Chondrocyte (in vitro differentiated cells): ENCODE results near the gene CEBPG. TPM values are rescaled to one million over a fixed set of nuclear protein-coding genes. Genes with fewer than 3 reads are reported as not detected.

Experiments
- DNase-seq: peaks from one replicate; pipeline ENCODE4 v3.0.0; 2021; ENCODE audit warnings: mixed read lengths, low spot score
- H3K27ac Mint-ChIP-seq: one replicate; pipeline ENCODE4 v1.8.0; 2021; ENCODE audit warnings: mild to moderate bottlenecking, moderate library complexity, mixed read lengths; ENCODE audit not compliant: unreplicated experiment
- H3K27me3 Mint-ChIP-seq: 2 replicates; pipeline ENCODE4 v1.8.0; 2021; ENCODE audit warnings: low read depth, mixed read lengths
- H3K36me3 Mint-ChIP-seq: 2 replicates; pipeline ENCODE4 v1.8.0; 2021; ENCODE audit warnings: low read depth, mixed read lengths
- H3K4me1 Mint-ChIP-seq: 2 replicates; pipeline ENCODE4 v1.8.0; 2021; ENCODE audit warnings: low read depth, mild to moderate bottlenecking, mixed read lengths
- H3K4me3 Mint-ChIP-seq: one replicate; pipeline ENCODE4 v1.8.0; 2021; ENCODE audit warnings: mild to moderate bottlenecking, moderate library complexity, mixed read lengths; ENCODE audit not compliant: unreplicated experiment
- H3K9me3 Mint-ChIP-seq: 2 replicates; pipeline ENCODE4 v1.8.0; 2021; ENCODE audit warnings: low read depth, mixed read lengths
- total RNA-seq: library from RNA; stranded (reverse); gene quantifications from 3 replicates; pipeline ENCODE4 v1.2.1, GENCODE V29; 2021
- TF ChIP-seq, protein P1 (sequence below): fragments of 200-600 bp; sonication (generic); IDR thresholded peaks from 2 replicates; pipeline ENCODE4 v1.5.0; 2021; ENCODE audit warnings: antibody characterized with exemption, mild to moderate bottlenecking, moderate library complexity

The CEBPG gene
- total RNA-seq, 1 donor from 2014 or later, result 54.4 TPM

DNA sequence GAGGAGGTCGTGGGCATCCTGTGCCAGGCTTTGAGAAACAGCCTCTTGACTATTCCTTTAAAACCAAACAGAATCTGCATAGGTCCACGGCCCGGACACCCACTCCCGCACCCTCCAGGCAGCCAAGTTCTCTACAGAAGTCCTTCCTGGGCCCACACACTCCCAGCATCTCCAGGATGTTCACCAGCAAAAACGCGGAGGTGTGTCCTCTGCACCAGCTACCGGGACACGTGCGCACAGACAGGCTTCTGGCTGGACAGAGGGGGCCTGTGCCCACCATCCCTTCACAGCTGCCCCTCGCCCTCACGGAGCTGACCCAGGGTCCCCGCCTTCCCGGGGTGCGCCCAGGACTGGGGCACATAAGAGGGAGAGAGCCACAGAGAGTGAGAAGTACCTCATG is 44.2 kb downstream of the CEBPG start:
- TF ChIP-seq, protein P1, sequence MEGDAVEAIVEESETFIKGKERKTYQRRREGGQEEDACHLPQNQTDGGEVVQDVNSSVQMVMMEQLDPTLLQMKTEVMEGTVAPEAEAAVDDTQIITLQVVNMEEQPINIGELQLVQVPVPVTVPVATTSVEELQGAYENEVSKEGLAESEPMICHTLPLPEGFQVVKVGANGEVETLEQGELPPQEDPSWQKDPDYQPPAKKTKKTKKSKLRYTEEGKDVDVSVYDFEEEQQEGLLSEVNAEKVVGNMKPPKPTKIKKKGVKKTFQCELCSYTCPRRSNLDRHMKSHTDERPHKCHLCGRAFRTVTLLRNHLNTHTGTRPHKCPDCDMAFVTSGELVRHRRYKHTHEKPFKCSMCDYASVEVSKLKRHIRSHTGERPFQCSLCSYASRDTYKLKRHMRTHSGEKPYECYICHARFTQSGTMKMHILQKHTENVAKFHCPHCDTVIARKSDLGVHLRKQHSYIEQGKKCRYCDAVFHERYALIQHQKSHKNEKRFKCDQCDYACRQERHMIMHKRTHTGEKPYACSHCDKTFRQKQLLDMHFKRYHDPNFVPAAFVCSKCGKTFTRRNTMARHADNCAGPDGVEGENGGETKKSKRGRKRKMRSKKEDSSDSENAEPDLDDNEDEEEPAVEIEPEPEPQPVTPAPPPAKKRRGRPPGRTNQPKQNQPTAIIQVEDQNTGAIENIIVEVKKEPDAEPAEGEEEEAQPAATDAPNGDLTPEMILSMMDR, result no peak
- Mint-ChIP-seq H3K9me3 (no peaks in the 10 kb centered on the region), H3K4me3 (no peak overlapping the region), H3K36me3 (no peaks in the 10 kb centered on the region), H3K4me1 (peaks cover 4% of the 10 kb centered on the region), H3K27ac (no peak overlapping the region), H3K27me3 (no peaks in the 10 kb centered on the region)
- no peak for DNase-seq

DNA sequence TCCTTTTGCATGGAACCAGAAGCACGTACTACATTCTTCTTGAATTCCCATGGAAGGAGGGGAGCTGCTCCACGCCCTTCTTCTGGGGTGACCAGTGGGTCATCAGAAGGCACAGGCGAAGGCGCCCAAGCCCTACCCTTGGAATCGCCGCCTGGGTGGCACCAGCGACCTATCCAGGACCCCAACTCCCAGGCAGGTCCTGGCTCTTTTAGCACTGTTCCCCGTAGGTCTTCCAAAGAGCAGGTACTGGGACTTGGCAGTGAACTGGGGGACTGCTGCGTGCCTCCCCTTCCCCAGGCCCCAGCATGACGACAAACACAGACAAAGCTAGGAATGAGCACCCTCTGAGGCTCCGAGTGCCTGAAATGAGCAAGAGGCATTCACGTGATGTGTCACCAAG is 45.0 kb downstream of the CEBPG start:
- peak; percentile 73 for DNase-seq
- H3K9me3 Mint-ChIP-seq, result no peaks in the 10 kb centered on the region

DNA sequence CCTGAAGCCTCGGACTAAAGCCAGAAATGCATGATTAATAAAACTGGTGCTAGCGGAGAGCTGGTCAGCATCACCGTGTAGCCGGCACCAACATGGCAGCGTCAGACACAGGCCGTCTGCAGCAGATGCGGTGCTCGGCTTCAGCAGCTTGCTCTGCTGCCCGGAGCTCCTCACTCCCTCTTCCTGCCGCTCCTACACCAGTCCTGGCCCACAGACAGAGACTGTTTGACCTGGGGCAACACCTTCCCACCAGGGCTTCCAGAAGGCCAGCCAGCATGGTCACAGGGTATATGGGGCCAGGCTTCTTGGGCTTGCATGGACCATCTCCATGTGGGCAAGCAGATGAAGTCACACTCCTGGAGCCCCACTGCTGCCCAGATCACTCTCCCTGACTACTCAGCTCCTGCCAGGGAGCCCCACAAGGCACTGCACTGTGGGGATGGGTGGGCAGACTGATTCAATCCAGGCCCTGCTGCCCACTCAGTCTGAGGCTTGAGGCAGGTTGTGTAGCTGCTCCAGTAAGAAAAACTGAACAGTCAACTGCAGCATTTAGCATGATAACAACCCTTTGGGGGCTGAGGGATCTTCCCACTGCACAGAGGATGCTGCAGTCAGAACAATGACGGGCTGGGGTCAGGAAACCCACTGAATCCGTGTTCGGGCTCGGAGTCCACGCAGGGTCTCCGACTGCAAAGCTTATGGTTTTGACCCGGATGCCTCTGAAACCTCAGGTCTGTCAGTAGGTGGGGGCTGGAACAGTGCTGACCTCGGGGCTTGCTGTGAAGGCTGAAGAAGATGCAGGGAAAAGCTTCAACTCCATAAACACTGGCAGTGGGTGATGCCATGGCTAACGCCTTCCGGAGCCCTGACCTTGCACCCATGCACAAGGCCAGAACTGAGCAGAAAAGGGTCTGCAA is 45.6 kb downstream of the CEBPG start:
- H3K9me3 Mint-ChIP-seq, result no peaks in the 10 kb centered on the region
- H3K36me3 Mint-ChIP-seq, result no peaks in the 10 kb centered on the region
- H3K27ac Mint-ChIP-seq, result no peak overlapping the region
- TF ChIP-seq, protein P1, result no peak
- H3K27me3 Mint-ChIP-seq, result no peaks in the 10 kb centered on the region
- peaks cover 4% of the 10 kb centered on the region for H3K4me1 Mint-ChIP-seq
- DNase-seq, result peak; percentile 70
- no peak overlapping the region for H3K4me3 Mint-ChIP-seq

More for the DNA sequence above, 45.0 kb downstream of the CEBPG start:
- Mint-ChIP-seq H3K36me3 (no peaks in the 10 kb centered on the region), H3K27me3 (no peaks in the 10 kb centered on the region), H3K27ac (no peak overlapping the region), H3K4me1 (peaks cover 4% of the 10 kb centered on the region), H3K4me3 (no peak overlapping the region)
- TF ChIP-seq, protein P1, result no peak

- Mint-ChIP-seq H3K27ac (no peak overlapping the region), H3K36me3 (no peaks in the 10 kb centered on the region), H3K4me3 (no peak overlapping the region), H3K9me3 (no peaks in the 10 kb centered on the region), H3K4me1 (peaks cover 4% of the 10 kb centered on the region), H3K27me3 (no peaks in the 10 kb centered on the region)
- TF ChIP-seq, protein P1, result no peak
- no peak for DNase-seq
These were observed 46.2 kb downstream of the CEBPG start for GRCh38 chr19:33419788-33420130.

DNA sequence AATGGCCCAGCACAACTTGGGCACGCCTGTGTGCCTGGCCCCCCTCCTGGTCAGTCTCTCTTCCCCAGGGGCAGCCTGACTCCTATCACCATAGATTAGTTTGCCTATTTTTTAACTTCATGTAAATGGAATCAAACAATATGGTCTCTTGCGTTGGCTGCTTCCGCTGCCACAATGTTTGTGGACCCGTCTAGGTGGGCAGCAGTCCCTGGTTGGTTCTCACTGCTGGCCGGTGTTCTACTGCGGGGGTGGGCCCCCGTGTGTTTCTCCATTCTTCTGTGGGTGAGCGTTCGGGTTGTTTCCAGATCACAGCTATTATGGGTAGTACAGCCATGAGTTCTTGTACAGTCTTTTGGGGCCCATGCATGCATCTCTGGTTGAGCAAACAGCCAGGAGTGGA is 47.3 kb downstream of the CEBPG start:
- no peak overlapping the region for H3K4me3 Mint-ChIP-seq
- H3K27me3 Mint-ChIP-seq, result no peaks in the 10 kb centered on the region
- no peaks in the 10 kb centered on the region for H3K9me3 Mint-ChIP-seq
- peaks cover 4% of the 10 kb centered on the region for H3K4me1 Mint-ChIP-seq
- TF ChIP-seq, protein P1, result no peak
- DNase-seq, result peak; percentile 37
- H3K36me3 Mint-ChIP-seq, result no peaks in the 10 kb centered on the region
- no peak overlapping the region for H3K27ac Mint-ChIP-seq
